Articular chondrocyte of knee joint (primary cell): ENCODE results near the gene NCAPG. TPM values are rescaled to one million over a fixed set of nuclear protein-coding genes. Genes with fewer than 3 reads are reported as not detected.

Source experiments
- total RNA-seq: library from RNA; depleted of rRNA; stranded (reverse); fragments of >200 nt; gene quantifications from 2 replicates; pipeline ENCODE4 v1.2.3, GENCODE V29; 2012

The NCAPG gene
- 14.5 and 29.7 TPM in 2 replicates for total RNA-seq

GRCh38 chr4:17810260-17811077 lies at the start of gene NCAPG, which contains the start of gene DCAF16:
TSS of gene NCAPG (plus strand) at chr4:17810979. CDS start at chr4:17811078, 99 bp downstream.
TSS of gene DCAF16 (minus strand) at chr4:17810757. CDS start at chr4:17804141, 6,616 bp downstream.

GRCh38 chr4:17781300-17782287 lies 29.2 kb upstream of the NCAPG start, which contains the start of gene FAM184B:
TSS of gene FAM184B (minus strand) at chr4:17781621. CDS start at chr4:17781299, 322 bp downstream.

Other genes starting within 250 kb of the NCAPG start
- 79.6 and 97.3 TPM in 2 replicates for gene LAP3, start 233.8 kb upstream of the NCAPG start, total RNA-seq
- 12.6 and 16.7 TPM in 2 replicates for gene MED28, start 196.3 kb upstream of the NCAPG start, total RNA-seq
- not detected in 2 replicates for gene FAM184B, start 29.4 kb upstream of the NCAPG start, total RNA-seq
- gene DCAF16, start 222 bp upstream of the NCAPG start, total RNA-seq = 25.6 and 30.6 TPM in 2 replicates
- gene LCORL, start 210.8 kb downstream of the NCAPG start, total RNA-seq = 21.0 and 25.7 TPM in 2 replicates